ENCODE measurements around the gene SART1. TPM values are rescaled to one million over a fixed set of nuclear protein-coding genes. Genes with fewer than 3 reads are reported as not detected.

SART1 gene
- total RNA-seq, 2 experiments from 2014 or later: 65.4 to 70.1 TPM

DNA sequence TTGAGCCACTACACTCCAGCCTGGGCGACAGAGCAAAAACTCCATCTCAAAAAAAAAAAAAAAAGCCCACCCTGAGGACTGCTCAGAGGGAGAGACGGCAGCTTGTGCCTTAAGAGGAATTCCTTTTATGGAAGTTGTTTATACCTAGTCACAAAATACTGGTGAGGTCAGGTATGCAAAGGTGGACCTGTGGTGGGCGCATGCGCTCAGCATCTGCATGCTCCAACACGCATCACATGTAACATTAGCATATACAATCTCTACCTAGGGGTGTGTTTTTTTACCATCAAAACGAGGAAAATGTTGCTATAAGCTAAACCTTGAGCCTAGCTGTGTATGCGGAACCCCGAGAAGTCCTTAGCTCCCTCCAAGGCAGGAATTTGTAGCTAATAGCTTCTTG is 6.8 kb upstream of the SART1 start:
- ChIA-PET POLR2A (no interaction called here), CTCF (interaction anchor here (0.6 to 1.5 kb wide), 2 partner anchors 34 to 68 kb away, joined by 3 to 4 read pairs; no protein-coding TSS in a partner anchor)

DNA sequence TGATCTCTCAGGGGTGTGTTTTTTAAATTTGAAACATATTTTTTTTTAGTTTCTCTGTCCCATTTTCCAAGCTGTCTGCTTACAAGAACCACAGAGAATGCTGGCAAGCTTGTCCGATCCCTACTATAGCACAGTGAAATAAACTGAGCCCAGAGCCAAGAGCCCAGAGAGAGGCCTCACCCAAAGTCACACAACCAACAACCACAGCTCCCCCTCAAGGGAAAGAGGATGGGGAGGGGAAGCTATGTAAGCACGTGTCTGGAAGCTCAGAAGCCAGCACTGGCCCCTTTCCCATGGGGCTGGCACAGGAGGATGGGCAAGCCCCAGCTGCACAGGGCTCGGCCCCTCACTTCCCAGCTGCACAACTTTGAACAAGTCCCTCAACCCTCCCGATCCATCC is 3.2 kb upstream of the SART1 start:
- POLR2A ChIA-PET: no interaction called here

DNA sequence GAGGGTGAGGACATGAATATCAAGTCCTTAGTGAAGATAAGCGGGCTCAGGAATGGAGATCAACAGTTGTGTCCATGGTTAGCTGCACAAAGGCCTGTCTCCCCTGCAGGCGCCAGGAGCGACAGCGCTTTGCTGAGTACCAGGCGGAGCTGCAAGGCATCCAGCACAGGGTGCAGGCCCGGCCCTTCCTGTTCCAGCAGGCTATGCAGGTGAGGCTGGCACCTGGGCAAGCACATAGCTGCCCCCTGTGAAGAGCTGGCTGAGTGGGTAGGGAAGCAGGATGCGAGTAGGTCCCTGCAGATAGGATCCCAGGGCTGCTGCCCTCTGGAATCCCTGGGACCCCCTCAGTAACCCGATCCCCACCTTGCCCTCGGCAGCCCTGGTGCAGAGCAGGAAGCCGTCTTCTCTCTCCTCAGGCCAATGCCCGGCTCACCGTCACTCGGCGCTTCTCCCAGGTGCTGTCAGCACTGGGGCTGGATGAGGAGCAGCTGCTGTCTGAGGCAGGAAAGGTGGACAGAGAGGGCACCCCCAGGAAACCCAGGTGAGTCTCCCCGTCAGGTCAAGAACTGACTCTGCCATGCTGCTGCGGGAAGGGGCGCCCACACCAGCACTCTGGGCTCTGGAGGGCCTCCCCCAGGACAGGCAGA is 2.6 kb upstream of the SART1 start:
- ChIA-PET CTCF (interaction anchor here (0.8 to 0.9 kb wide), 2 partner anchors 26 to 74 kb away, joined by 3 read pairs; no protein-coding TSS in a partner anchor), POLR2A (interaction anchor here (0.6 kb wide), 2 partner anchors 35 to 68 kb away, joined by 4 to 5 read pairs; partner anchors contain the start of gene CCDC85B)

More for the DNA sequence above, 3.2 kb upstream of the SART1 start:
- CTCF ChIA-PET: interaction anchor here (0.8 to 0.9 kb wide), 2 partner anchors 25 to 74 kb away, joined by 3 read pairs; no protein-coding TSS in a partner anchor

DNA sequence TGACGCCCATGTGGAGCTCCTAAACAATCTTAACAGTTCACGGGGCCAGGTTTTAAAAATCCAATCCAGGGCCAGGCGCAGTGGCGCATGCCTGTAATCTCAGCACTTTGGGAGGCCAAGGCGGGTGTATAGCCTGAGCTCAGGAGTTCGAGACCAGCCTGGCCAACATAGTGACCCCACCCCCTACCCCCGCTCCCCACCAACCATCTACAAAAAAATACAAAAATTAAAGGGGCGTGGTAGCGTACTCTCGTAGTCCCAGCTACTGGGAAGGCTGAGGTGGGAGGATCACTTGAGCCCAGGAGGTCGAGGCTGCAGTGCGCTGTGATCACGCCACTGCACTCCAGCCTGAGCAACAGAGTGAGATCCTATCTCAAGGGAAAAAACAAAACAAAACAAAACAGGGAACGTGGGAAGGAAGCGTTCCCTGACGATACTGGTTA is 689 bp upstream of the SART1 start:
- ChIA-PET CTCF (interaction anchor here (0.6 to 2.1 kb wide), 4 partner anchors 12 to 114 kb away, joined by 4 to 9 read pairs (median 6); partner anchors contain the start of gene FIBP), POLR2A (interaction anchor here (1.0 kb wide), 1 partner anchor 59 kb away, joined by 3 read pairs; no protein-coding TSS in a partner anchor)

DNA sequence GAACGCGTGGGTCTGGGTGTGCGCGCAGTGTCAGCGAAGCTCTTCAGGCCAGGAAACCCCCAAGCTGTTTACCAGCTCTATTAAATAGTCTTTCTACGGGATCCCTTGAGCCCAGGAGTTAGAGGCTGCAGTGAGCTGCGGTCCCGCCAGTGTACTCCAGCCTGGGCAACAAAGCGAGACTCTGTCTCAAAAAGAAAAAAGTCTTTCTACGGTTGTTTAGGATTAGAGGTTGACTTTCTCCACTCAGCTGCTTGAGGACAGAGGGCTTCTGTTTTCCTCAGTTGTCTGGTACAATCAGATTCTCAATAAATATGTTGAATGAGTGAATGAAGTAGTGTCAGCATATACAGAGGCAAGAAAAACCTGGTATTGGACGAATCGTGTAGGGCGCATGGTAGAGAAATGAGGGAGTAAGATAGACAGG is 619 bp downstream of the SART1 start:
- ChIA-PET POLR2A (interaction anchor here (0.7 to 0.8 kb wide), 4 partner anchors 44 to 250 kb away, joined by 3 to 4 read pairs (median 4); partner anchors contain the start of genes CCDC85B, FIBP and KAT5), CTCF (interaction anchor here (1.1 to 2.0 kb wide), 2 partner anchors 74 to 77 kb away, joined by 3 to 8 read pairs; partner anchors contain the start of gene FIBP)

DNA sequence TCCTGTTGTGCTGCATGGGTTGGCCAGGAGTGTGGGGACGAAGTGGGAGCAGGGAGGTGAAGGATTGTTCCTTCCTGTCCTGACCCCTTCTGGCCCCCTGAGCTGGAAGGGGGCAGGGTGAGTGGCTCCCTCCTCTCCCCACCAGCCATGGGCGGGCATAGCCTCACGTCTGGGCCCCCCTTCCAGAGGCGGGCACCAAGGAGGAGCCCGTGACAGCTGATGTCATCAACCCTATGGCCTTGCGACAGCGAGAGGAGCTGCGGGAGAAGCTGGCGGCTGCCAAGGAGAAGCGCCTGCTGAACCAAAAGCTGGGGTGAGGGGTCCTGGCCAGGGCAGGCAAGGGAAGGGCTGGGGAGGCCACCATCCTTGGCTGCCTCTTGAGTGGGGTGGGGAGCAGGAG is 3.4 kb downstream of the SART1 start:
- POLR2A ChIA-PET: interaction anchor here (0.6 kb wide), 1 partner anchor 34 kb away, joined by 6 read pairs; no protein-coding TSS in a partner anchor
- CTCF ChIA-PET: interaction anchor here (1.1 kb wide), 1 partner anchor 80 kb away, joined by 6 read pairs; no protein-coding TSS in a partner anchor

DNA sequence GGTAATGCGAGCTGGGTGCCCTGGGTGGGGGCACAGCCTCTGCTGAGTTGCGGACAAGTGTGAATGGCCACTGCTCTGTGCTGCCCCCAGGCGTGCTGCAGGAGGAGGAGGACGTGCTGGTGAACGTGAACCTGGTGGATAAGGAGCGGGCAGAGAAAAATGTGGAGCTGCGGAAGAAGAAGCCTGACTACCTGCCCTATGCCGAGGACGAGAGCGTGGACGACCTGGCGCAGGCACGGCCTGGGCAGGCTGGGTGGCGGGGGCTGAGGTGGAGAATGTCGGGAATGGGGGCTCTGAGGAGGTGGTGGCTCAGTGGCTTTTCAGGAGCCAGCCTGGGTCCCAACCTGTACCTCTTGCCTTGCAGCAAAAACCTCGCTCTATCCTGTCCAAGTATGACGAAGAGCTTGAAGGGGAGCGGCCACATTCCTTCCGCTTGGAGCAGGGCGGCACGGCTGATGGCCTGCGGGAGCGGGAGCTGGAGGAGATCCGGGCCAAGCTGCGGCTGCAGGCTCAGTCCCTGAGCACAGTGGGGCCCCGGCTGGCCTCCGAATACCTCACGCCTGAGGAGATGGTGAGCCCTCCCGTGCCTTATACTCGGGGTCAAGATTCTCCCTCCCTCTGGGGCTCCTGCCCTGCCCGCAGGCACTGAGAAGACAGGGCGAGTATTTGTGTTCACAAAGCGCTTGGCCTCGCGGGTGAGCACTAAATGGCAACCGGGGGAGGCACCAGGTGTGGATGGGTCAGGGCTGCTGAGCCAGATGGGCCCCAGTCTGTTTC is 4.6 kb downstream of the SART1 start:
- POLR2A ChIA-PET: no interaction called here
- CTCF ChIA-PET: no interaction called here

DNA sequence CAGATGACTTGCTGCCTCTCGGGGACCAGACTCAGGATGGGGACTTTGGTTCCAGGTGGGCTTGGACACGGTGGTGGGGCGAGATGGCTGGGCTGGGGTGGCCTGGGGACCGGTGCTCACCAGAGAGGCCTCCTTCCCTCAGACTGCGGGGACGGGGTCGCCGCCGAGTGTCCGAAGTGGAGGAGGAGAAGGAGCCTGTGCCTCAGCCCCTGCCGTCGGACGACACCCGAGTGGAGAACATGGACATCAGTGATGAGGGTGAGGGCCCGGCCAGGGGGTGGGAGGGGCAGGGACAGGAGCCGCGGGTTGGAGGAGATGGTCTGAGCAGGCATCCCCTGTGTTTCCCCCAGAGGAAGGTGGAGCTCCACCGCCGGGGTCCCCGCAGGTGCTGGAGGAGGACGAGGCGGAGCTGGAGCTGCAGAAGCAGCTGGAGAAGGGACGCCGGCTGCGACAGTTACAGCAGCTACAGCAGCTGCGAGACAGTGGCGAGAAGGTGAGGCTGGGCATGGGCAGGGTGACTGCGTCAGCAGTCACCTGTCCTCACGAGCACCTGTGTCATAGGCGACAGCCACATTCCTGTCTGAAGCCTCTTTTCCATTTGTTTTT is 5.9 kb downstream of the SART1 start:
- ChIA-PET POLR2A (interaction anchor here (0.6 to 0.7 kb wide), 2 partner anchors 73 to 341 kb away, joined by 3 read pairs; no protein-coding TSS in a partner anchor), CTCF (interaction anchor here (0.7 kb wide), 1 partner anchor 122 kb away, joined by 3 read pairs; no protein-coding TSS in a partner anchor)

DNA sequence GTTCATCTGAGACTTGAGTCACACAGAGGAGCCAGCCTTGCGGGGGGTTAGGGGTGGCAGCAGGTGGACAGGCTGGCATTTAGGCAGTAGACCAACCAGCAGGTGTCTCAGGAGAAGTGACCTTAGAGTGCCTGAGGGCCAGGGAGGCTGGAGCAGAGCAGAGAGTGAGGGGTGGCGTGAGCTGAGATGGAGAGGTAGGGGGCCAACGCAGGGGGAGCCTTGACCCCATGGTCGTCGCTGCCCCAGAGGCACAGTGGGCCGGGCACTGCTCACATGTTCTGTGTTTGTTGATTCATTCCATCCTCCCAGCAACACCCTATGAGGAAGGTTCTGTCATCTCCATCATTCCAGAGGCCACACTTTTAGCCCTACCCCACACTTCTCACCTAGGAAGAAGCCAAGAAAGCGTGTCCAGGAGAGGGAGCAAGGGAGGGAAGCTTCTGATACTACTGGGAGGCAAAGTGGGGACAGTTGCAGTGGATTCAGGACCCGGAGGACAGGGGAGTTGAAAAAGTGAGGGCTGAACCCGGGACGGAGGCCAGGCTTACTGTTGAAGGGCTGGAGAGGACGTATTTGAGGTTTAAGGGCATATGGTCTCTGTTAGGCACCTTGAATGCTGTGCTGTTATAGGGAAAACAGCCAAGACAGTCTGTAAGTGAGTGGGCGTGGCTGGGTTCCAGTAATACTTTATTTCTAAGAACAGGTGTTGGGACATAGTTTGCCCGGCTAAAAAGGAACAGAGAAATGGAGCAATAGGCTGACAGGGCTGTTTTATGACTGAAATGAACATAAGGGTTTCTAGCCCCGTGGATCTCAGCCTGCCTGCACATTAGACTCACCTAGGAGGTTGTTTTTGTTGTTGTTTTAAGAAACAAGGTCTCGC is 7.3 kb downstream of the SART1 start:
- POLR2A ChIA-PET: no interaction called here
- CTCF ChIA-PET: interaction anchor here (1.1 kb wide), 1 partner anchor 21 kb away, joined by 5 read pairs; no protein-coding TSS in a partner anchor

DNA sequence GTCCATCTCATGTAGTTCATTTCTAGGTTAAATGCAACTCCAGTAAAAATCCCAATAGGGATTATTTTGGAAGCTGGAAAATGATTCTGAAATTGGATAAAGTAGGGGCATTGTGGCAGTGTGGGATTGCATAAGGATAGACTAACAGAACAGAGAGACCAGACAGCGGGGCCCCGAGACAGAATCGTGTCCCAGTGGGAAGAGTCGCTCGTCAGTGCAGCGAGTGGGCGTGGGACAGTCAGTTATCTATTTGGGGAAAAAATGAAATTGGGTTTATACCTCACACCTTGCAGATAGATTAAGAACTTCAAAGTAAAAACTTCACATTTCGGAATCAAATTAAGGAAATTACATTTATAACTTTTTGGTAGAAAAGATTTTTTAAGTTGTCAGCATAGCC is 10.6 kb downstream of the SART1 start:
- POLR2A ChIA-PET: no interaction called here

DNA sequence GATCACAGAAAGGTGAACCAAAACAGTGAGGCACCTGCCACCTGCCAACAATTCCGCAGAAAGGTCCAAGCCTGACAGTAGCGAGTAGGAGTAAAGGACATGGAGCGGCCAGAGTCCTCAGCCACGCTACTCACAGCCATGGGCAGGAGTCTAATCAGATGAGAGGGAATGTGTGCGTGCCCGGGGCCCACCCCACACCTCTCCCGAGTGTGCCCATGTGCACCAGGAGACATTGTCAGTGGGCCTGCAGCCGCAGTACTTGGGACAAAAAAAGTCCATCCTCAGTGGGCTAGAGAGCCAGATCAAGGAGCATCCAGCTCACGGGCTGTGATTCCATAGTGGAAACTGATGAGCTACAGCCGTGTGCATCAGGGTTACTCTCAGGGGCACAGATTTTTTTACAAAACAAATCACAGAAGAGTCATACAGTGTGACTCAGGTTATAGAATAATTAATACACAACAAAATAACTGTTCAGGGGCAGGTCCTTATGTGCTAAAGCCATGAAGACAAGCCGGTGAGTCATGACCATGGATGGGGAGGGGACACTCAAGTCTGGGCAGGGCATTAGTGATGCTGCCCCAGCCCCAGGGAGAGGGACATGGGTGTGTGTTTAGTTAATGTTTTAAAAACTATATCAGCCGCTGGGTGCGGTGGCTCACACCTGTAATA is 12.0 kb downstream of the SART1 start:
- ChIA-PET CTCF (no interaction called here), POLR2A (no interaction called here)

More for the DNA sequence above, 10.6 kb downstream of the SART1 start:
- CTCF ChIA-PET: interaction anchor here (0.7 to 1.6 kb wide), 2 partner anchors 16 to 140 kb away, joined by 3 to 4 read pairs; no protein-coding TSS in a partner anchor

DNA sequence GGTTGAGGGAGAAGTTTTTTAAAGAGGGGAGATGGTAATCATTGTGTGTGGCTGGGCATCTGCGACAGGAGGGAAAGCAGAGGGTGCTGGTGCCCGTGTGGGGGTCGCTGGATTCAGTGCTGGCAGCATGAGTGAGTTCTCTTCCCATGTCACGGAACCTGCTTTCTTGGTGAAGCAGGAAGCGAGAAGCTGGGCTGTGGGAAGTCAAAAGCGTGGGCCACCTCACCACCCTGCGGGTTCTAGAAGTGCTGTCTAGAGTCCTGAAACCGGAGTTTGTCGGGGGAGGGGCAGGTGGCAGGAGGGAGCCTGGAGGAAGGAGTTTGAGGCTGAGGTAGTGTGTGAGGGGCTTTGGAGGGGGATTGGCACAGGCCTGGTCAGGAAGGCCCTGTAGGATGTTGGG is 14.2 kb downstream of the SART1 start:
- ChIA-PET CTCF (interaction anchor here (0.6 to 1.5 kb wide), 6 partner anchors 15 to 835 kb away, joined by 3 to 4 read pairs (median 3); partner anchors contain the start of gene FIBP), POLR2A (interaction anchor here (1.1 kb wide), 1 partner anchor 10 kb away, joined by 4 read pairs; no protein-coding TSS in a partner anchor)

DNA sequence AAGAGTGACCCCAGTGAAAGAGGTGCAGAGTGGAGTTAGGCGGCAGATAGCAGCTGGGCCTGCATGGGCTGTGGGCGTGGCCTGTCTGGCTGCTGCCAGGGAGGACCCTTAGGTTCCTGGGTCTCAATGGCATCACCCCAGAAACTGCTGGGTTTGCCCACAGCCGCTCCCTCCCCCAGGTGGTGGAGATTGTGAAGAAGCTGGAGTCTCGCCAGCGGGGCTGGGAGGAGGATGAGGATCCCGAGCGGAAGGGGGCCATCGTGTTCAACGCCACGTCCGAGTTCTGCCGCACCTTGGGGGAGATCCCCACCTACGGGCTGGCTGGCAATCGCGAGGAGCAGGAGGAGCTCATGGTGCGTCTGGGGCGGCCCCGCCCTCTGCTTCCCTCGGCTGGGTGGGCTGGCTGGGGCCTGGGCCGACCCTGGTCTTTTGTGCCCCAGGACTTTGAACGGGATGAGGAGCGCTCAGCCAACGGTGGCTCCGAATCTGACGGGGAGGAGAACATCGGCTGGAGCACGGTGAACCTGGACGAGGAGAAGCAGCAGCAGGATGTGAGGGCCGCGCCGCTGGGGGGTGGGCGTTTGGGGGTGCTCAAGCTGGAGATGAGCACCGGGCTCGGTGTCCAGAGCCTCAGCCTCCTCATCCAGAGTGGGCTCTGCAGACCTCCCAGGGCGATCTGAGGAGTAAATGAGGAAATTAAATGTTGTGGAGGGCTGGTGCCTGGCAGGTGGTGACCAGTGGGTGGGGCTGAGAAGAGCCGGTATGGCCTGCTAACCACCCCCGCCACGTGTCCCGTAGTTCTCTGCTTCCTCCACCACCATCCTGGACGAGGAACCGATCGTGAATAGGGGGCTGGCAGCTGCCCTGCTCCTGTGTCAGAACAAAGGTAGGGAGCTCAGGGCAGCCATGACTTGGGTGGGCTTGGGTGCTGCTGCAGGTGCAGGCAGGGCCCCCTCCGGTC is 15.0 kb downstream of the SART1 start:
- POLR2A ChIA-PET: interaction anchor here (1.1 kb wide), 1 partner anchor 9 kb away, joined by 4 read pairs; no protein-coding TSS in a partner anchor
- CTCF ChIA-PET: interaction anchor here (0.6 to 1.5 kb wide), 4 partner anchors 14 to 197 kb away, joined by 3 to 4 read pairs (median 3); no protein-coding TSS in a partner anchor

DNA sequence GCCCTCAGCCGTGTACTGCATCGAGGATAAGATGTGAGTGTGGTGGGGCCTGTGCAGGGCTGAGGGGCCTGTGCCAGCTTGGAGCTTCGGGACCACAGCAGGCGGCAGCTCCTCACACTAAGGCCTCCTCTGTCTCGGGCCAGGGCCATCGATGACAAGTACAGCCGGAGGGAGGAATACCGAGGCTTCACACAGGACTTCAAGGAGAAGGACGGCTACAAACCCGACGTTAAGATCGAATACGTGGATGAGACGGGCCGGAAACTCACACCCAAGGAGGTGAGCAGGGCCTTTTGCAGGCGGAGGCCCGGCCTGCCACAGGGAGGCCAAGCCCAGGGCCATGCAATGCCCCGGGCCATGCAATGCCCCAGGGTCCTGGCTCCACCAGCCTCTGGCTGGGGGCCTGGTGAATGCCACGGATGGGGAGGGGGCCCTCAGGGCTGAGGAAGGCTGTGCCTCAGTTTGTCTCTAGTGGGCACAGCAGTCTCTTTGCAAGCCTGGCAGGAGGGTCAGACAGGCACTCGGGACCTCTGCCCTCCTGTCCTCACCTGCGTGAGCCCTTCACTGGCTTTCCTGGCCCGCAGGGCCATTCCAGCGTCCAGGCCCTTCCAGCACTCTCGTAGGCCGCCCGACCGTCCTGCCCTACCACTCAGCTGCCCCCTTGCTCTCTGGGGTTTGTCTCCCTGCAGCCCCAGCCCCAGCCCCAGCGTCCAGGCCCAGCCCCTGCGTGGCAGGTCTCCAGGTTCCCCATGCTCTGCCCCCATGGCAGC is 16.3 kb downstream of the SART1 start:
- CTCF ChIA-PET: interaction anchor here (1.5 kb wide), 1 partner anchor 93 kb away, joined by 4 read pairs; no protein-coding TSS in a partner anchor
- POLR2A ChIA-PET: no interaction called here

DNA sequence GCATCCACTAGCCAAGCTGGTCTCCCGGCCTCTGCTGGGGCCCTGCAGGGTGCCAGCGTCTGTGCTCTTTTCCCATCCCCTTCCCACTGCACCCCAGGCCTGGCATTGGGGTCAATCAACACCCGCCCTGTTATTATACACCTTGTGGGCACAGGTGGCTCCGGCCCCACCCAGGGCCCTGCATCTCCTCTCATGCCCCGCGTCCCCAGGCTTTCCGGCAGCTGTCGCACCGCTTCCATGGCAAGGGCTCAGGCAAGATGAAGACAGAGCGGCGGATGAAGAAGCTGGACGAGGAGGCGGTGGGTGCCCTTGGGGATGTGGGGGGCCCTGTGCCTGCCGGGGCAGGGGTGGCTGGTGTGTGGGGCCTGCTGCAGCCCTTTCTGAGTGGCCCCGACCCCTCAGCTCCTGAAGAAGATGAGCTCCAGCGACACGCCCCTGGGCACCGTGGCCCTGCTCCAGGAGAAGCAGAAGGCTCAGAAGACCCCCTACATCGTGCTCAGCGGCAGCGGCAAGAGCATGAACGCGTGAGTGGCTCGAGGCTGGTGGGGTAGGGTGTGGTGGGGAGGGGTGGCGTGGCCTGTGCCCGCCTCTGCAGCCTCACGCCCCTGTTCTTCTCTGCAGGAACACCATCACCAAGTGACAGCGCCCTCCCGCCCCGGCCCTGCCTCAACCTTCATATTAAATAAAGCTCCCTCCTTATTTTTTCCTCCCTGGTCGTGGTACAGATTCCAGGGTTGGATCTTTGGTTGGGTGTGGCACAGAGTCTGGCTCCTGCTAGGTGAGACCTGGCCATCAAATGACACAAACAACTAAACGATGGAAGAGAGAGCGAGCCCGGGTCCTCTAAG is 17.1 kb downstream of the SART1 start:
- ChIA-PET POLR2A (interaction anchor here (0.5 kb wide), 1 partner anchor 24 kb away, joined by 4 read pairs; no protein-coding TSS in a partner anchor), CTCF (interaction anchor here (1.5 kb wide), 1 partner anchor 94 kb away, joined by 4 read pairs; no protein-coding TSS in a partner anchor)

Data from activated CD8-positive, alpha-beta memory T cell treated with anti-CD3 and anti-CD28 coated beads for 36 hours (primary cell).